Urinary bladder (tissue), 4 donors: ENCODE results near the gene KIFAP3. TPM values are rescaled to one million over a fixed set of nuclear protein-coding genes. Genes with fewer than 3 reads are reported as not detected.
"Not testable (repeated sequence)": the region's sequence is repeated elsewhere in the genome, so short reads cannot be mapped to it uniquely, and the experiment has no call there.

ENCODE experiments used
- DNase-seq: peaks from one replicate; pipeline ENCODE4 v3.0.0-alpha.2; 2015; ENCODE audit errors: extremely low spot score
- H3K27ac ChIP-seq: one replicate; pipeline ENCODE4 v1.5.1; 2013; ENCODE audit warnings: low read depth, mild to moderate bottlenecking, moderate library complexity
- H3K36me3 ChIP-seq: one replicate; pipeline ENCODE4 v1.6.1; 2013; ENCODE audit warnings: mild to moderate bottlenecking, moderate library complexity; ENCODE audit not compliant: insufficient read depth
- H3K4me1 ChIP-seq: one replicate; pipeline ENCODE4 v1.6.1; 2013; ENCODE audit warnings: mild to moderate bottlenecking, moderate library complexity; ENCODE audit not compliant: insufficient read depth
- H3K4me3 ChIP-seq: one replicate; pipeline ENCODE4 v1.5.1; 2013; ENCODE audit warnings: low read depth, low read length
- WGBS: extraction: QIAGEN DNeasy Blood & Tissue Kit; methylation state at CpG from one replicate; pipeline ENCODE4 v1.1.7; 2013; 5-methylcytosine and 5-hydroxymethylcytosine counted together
- polyA plus RNA-seq: library from polyadenylated mRNA; stranded (reverse); fragments of 200-250 nt; gene quantifications from one replicate; pipeline ENCODE4 v1.2.3, GENCODE V29; 2013
- total RNA-seq: library from RNA; depleted of rRNA; stranded (reverse); fragments of >200 nt; gene quantifications from one replicate; pipeline ENCODE4 v1.2.3, GENCODE V29; 2014
- donor health status: healthy with polysubstance abuse.
- donor health status: healthy.

The KIFAP3 gene
- total and polyA plus RNA-seq, 2 donors: 14.2 to 60.0 TPM

DNA sequence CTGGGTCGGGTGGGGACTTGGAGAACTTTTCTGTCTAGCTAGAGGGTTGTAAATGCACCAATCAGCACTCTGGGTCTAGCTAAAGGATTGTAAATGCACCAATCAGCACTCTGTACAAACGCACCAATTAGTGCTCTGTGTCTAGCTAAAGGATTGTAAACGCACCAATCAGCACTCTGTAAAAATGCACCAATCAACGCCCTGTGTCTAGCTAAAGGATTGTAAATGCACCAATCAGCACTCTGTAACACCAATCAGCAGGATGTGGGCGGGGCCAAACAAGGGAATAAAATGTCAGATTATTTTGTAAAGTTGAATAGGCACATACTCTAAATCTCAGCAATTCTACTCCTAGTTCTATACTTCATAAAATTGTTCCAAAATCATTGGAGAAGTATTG lies 2.5 kb upstream of the KIFAP3 start:
- H3K4me3 ChIP-seq, DNase-seq, H3K27ac ChIP-seq, H3K36me3 ChIP-seq, H3K4me1 ChIP-seq: not testable (repeated sequence)
- WGBS: 83% methylated on average over 5 of the region's 5 CpGs

- Histone ChIP-seq H3K36me3 (no peaks in the 10 kb centered on the region), H3K4me3 (no peak overlapping the region), H3K4me1 (no peaks in the 10 kb centered on the region), H3K27ac (no peak overlapping the region)
- no peak for DNase-seq
Measured at GRCh38 chr1:170076199-170076598, 1.7 kb upstream of the KIFAP3 start.

DNA sequence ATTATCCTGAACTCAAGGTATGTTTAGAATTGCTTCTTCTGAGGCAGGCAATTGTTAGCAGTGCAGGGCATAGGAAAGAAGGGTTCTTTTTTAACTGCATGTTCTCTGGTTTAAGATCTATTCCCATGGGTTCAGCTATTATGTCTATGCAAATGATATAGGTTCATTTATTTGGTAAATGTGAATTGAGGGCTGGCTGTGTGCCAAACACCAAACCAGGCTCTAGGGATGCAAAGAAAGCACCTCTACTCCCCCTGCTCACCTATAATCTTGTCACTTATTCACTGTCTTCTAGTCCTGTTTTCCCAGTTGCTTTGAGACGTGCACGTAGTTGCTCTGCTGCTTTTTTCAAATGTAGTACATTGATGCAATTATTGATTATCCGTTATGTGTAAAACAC lies 691 bp upstream of the KIFAP3 start:
- peak overlapping the region; percentile 71 for H3K4me3 ChIP-seq
- 83% methylated on average over 3 of the region's 3 CpGs for WGBS
- no peaks in the 10 kb centered on the region for H3K4me1 ChIP-seq
- DNase-seq: no peak
- H3K36me3 ChIP-seq: no peaks in the 10 kb centered on the region
- no peak overlapping the region for H3K27ac ChIP-seq

- no peak overlapping the region for H3K27ac ChIP-seq
- peak overlapping the region; percentile 71 for H3K4me3 ChIP-seq
- 18% methylated on average over 8 of the region's 8 CpGs for WGBS
- no peak for DNase-seq
- H3K4me1 ChIP-seq: no peaks in the 10 kb centered on the region
- no peaks in the 10 kb centered on the region for H3K36me3 ChIP-seq
Measured at GRCh38 chr1:170073893-170074249, 624 bp downstream of the KIFAP3 start.

DNA sequence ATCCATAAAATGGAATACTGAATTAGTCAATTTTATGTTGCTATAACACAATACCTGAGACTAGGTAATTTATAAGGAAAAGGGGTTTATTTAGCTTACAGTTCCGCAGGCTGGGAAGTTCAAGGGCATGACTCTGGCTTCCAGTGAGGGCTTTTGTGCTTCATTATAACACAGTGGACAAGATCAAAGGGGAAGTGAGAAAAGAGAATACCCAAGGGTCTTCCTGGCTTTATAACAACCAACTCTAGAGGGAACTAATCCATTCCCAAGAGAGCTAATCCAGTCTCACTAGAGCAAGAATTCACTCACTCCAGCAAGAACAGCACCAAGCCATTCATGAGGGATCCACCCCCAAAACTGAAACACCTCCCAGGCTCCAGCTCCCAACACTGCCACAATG lies 3.1 kb downstream of the KIFAP3 start:
- Histone ChIP-seq H3K4me1 (no peaks in the 10 kb centered on the region), H3K4me3 (no peak overlapping the region), H3K27ac (no peak overlapping the region), H3K36me3 (no peaks in the 10 kb centered on the region)
- DNase-seq: no peak
- 98% methylated on average over 1 of the region's 1 CpG for WGBS

- Histone ChIP-seq H3K4me3 (no peak overlapping the region), H3K4me1 (no peaks in the 10 kb centered on the region), H3K36me3 (no peaks in the 10 kb centered on the region), H3K27ac (no peak overlapping the region)
- DNase-seq: no peak
Measured at GRCh38 chr1:170068923-170069322, 5.6 kb downstream of the KIFAP3 start.

DNA sequence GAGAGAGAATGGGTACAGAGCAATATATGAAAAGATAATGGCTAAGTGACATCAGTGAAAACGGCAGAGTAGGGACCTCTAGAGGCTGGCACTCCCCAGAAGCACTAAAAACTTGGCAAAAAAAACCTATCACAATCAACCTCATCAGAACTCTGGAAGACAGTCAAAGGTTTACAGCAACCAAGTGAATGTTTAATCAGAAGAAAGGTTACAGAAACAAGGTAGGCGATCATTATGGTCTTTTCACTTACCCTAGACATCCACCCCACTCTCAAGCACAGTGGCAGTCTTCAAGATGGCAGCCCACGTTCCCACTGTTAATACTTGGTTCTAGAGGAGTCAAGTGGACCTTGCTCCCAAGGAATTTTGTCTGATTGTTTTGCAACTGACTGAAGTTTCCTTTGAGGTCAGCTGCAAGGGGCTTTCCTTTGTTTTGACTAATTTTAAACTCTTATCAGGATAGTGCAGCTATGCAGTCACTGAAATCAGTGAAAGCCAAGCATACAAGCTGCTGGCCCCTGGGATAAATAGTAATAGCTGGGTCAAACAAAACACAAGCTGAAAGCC lies 7.2 kb downstream of the KIFAP3 start:
- no peak overlapping the region for H3K4me3 ChIP-seq
- WGBS: 80% methylated on average over 3 of the region's 3 CpGs
- H3K27ac ChIP-seq: no peak overlapping the region
- H3K36me3 ChIP-seq: no peaks in the 10 kb centered on the region
- DNase-seq: no peak
- no peaks in the 10 kb centered on the region for H3K4me1 ChIP-seq

DNA sequence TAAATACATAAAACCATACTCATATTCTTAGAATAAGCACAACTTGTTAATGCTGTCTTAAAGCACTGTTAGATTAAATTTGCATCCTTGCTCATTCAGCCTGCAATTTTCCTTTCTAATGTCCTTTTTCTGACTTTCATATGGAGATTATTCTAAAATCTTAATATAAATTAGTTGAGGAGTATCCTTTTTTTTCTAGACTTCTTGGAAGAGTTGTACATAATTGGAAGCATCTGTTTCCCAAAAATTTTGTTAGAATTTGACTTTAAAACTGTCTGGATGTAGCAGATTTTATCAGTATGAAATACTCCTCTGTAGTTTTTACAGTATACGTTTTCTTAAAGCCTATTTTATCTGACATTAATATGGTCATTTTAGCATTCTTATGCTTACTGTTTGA lies 9.7 kb downstream of the KIFAP3 start:
- no peaks in the 10 kb centered on the region for H3K4me1 ChIP-seq
- DNase-seq: peak; percentile 33
- 64% methylated on average over 1 of the region's 1 CpG for WGBS

DNA sequence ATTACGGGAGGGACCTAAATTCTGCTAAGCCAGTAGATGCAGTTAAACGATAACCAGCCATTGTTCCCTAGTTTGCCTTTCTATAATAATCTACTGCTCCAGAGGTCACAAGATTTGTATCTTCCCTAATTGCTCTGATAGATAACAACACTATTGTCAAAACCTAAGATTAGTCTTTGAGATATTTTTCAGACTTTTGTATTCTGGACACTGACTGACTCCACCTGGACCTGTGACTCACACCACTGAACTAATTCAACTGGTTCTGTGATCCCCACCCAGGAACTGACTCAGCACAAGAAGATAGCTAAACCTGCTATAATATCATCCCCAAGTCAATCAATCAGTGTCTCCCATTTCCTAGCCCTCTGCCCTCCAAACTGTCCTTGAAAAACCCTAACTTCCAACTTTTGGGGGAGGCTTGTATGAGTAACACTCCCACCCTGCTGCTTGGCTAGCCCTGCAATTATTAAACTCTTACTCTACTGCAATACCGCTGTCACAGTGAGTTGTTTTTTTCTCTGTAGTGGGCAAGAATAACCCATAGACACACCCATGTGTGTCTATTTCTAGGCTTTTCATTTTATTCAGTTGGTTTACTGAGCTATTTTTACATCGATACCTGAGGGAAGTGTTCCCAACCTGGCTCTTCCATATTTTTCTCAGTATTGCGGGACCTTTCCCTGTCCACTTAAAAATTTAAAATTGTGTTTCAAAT lies 11.2 kb downstream of the KIFAP3 start:
- 95% methylated on average over 5 of the region's 5 CpGs for WGBS
- H3K27ac ChIP-seq: no peak overlapping the region
- H3K4me3 ChIP-seq: no peak overlapping the region
- no peaks in the 10 kb centered on the region for H3K4me1 ChIP-seq
- DNase-seq: no peak
- no peaks in the 10 kb centered on the region for H3K36me3 ChIP-seq

More for the DNA sequence above, 9.7 kb downstream of the KIFAP3 start:
- Histone ChIP-seq H3K4me3 (no peak overlapping the region), H3K36me3 (no peaks in the 10 kb centered on the region), H3K27ac (no peak overlapping the region)

DNA sequence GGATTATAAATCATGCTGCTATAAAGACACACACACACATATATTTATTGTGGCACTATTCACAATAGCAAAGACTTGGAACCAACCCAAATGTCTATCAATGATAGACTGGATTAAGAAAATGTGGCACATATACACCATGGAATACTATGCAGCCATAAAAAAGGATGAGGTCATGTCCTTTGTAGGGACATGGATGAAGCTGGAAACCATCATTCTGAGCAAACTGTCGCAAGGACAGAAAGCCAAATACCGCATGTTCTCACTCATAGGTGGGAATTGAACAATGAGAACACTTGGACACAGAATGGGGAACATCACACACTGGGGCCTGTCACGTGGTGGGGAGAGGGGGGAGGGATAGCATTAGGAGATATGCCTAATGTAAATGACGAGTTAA lies 12.8 kb downstream of the KIFAP3 start:
- H3K4me1 ChIP-seq, H3K4me3 ChIP-seq, H3K27ac ChIP-seq, DNase-seq, H3K36me3 ChIP-seq: not testable (repeated sequence)
- WGBS: 95% methylated on average over 4 of the region's 4 CpGs

DNA sequence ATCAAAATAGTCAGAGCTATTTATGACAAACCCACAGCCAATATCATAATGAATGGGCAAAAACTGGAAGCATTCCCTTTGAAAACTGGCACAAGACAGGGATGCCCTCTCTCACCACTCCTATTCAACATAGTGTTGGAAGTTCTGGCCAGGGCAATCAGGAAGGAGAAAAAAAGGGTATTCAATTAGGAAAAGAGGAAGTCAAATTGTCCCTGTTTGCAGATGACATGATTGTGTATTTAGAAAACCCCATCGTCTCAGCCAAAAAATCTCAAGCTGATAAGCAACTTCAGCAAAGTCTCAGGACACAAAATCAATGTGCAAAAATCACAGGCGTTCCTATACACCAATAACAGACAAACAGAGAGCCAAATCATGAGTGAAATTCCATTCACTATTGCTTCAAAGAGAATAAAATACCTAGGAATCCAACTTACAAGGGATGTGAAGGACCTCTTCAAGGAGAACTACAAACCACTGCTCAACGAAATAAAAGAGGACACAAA lies 14.4 kb downstream of the KIFAP3 start:
- 89% methylated on average over 2 of the region's 3 CpGs for WGBS
- H3K36me3 ChIP-seq, H3K27ac ChIP-seq, H3K4me3 ChIP-seq, H3K4me1 ChIP-seq, DNase-seq: not testable (repeated sequence)

DNA sequence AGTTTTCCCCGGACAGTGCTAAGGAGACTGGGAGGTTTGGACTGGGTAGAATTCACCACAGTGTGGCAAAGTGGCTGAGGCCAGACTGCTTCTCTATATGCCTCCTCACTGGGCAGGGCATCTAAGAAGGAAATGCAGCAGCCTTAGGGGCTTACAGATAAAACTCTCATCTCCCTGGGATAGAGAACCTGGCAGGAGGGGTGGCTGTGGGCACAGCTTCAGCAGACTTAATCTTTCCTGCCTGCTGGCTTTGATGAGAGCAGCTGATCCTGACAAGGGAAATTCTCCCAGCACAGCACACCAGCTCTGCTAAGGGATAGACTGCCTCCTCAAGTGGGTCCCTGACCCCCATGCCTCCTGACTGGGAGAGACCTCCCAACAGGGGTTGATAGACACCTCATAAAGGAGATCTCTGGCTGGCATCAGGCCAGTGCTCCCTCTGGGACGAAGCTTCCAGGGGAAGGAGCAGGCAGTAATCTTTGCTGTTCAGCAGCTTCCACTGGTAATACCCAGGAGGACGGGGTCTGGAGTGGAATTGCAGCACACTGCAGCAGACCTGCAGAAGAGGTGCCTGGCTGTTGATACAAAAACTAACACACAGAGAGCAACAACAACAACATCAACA lies 25.2 kb downstream of the KIFAP3 start:
- H3K4me3 ChIP-seq: no peak overlapping the region
- WGBS: 76% methylated on average over 3 of the region's 3 CpGs
- H3K27ac ChIP-seq: no peak overlapping the region
- H3K36me3 ChIP-seq: peaks cover 3% of the 10 kb centered on the region
- no peak for DNase-seq
- H3K4me1 ChIP-seq: no peaks in the 10 kb centered on the region

- H3K4me3 ChIP-seq: no peak overlapping the region
- no peaks in the 10 kb centered on the region for H3K4me1 ChIP-seq
- no peak for DNase-seq
- H3K27ac ChIP-seq: no peak overlapping the region
- WGBS: 96% methylated on average over 7 of the region's 7 CpGs
- H3K36me3 ChIP-seq: peaks cover 4% of the 10 kb centered on the region
Measured at GRCh38 chr1:170048515-170048914, 26.0 kb downstream of the KIFAP3 start.

DNA sequence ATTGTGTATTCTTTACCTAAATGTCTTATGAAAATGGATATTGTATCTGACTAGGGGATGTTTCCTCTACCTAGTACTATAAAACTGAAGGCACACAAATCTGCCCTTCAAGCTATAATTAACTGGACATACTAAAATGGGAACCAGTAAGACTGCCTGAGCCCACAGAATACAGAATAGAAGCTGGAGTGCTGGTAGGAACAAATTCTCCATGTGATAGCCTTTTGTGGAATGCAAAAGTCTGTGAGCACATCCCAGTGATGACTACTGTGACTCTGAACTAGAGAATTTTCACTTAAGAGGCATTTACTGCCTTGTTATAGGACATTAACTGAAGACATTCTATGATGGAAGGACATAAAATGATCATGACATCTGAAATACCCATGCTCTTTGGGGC lies 30.3 kb downstream of the KIFAP3 start:
- Histone ChIP-seq H3K36me3 (peaks cover 4% of the 10 kb centered on the region), H3K4me3 (no peak overlapping the region), H3K4me1 (no peaks in the 10 kb centered on the region)

More for the DNA sequence above, 30.3 kb downstream of the KIFAP3 start:
- DNase-seq: no peak
- H3K27ac ChIP-seq: no peak overlapping the region
